SK-N-SH treated with all-trans-retinoic acid at 6 μM for 48 hours (cell line): ENCODE data around the gene EPS8.

Source experiments
- ATAC-seq: fragments of 200-7000 bp; cut with Tn5 transposase; 3 replicates; pipeline ENCODE4 v1.9.1; 2020; ENCODE audit warnings: mild to moderate bottlenecking, moderate library complexity
- ARNTL ChIP-seq: fragments of 450-650 bp; formaldehyde crosslinking; IDR thresholded peaks from 2 replicates; pipeline ENCODE4 v1.5.0; 2020; ENCODE audit warnings: low read depth, mild to moderate bottlenecking, moderate library complexity, borderline replicate concordance
- BACH2 ChIP-seq: fragments of 250-450 bp; sonication (Bioruptor Pico); IDR thresholded peaks from 2 replicates; pipeline ENCODE4 v1.9.0; 2021; ENCODE audit warnings: mild to moderate bottlenecking, borderline replicate concordance
- CSDC2 ChIP-seq: fragments of 250-450 bp; sonication (Bioruptor Pico); IDR thresholded peaks from 2 replicates; pipeline ENCODE4 v1.5.0; 2020; ENCODE audit warnings: mild to moderate bottlenecking, moderate library complexity
- ESRRG ChIP-seq: fragments of 250-450 bp; sonication (Bioruptor Pico); IDR thresholded peaks from 2 replicates; pipeline ENCODE4 v1.6.1; 2021; ENCODE audit warnings: mild to moderate bottlenecking
- GLIS3 ChIP-seq: fragments of 250-450 bp; sonication (Bioruptor Pico); IDR thresholded peaks from 2 replicates; pipeline ENCODE4 v1.5.0; 2020; ENCODE audit warnings: mild to moderate bottlenecking, moderate library complexity
- ISL1 ChIP-seq: fragments of 250-450 bp; sonication (Bioruptor Pico); IDR thresholded peaks from 2 replicates; pipeline ENCODE4 v2.1.2; 2022; ENCODE audit warnings: mild to moderate bottlenecking, moderate library complexity
- OSR1 ChIP-seq: fragments of 250-450 bp; sonication (Bioruptor Pico); IDR thresholded peaks from 2 replicates; pipeline ENCODE4 v1.8.0; 2022; ENCODE audit warnings: moderate library complexity, mild to moderate bottlenecking, inconsistent platforms
- PPARA ChIP-seq: fragments of 250-450 bp; sonication (Bioruptor Pico); IDR thresholded peaks from 2 replicates; pipeline ENCODE4 v1.5.0; 2020; ENCODE audit warnings: mild to moderate bottlenecking, borderline replicate concordance
- RARB ChIP-seq: fragments of 250-450 bp; sonication (Bioruptor Pico); IDR thresholded peaks from 2 replicates; pipeline ENCODE4 v1.8.0; 2021; ENCODE audit warnings: mild to moderate bottlenecking, moderate library complexity
- SNAI2 ChIP-seq: fragments of 250-450 bp; sonication (Bioruptor Pico); IDR thresholded peaks from 2 replicates; pipeline ENCODE4 v1.5.0; 2020; ENCODE audit warnings: mild to moderate bottlenecking, moderate library complexity
- TCF4 ChIP-seq: fragments of 250-450 bp; sonication (Bioruptor Pico); IDR thresholded peaks from 2 replicates; pipeline ENCODE4 v1.8.0; 2021; ENCODE audit warnings: mild to moderate bottlenecking, moderate library complexity, borderline replicate concordance
- TOX ChIP-seq: fragments of 250-450 bp; sonication (Bioruptor Pico); IDR thresholded peaks from 2 replicates; pipeline ENCODE4 v1.8.0; 2021; ENCODE audit warnings: mild to moderate bottlenecking, moderate library complexity, borderline replicate concordance
- ZC3H10 ChIP-seq: fragments of 250-450 bp; sonication (Bioruptor Pico); IDR thresholded peaks from 2 replicates; pipeline ENCODE4 v1.5.1; 2021; ENCODE audit warnings: mild to moderate bottlenecking, moderate library complexity
- ZFP3 ChIP-seq: fragments of 250-450 bp; sonication (Bioruptor Pico); IDR thresholded peaks from 2 replicates; pipeline ENCODE4 v1.5.0; 2020; ENCODE audit warnings: mild to moderate bottlenecking, moderate library complexity
- ZFP30 ChIP-seq: fragments of 450-650 bp; formaldehyde crosslinking; IDR thresholded peaks from 2 replicates; pipeline ENCODE4 v1.5.0; 2022; ENCODE audit warnings: mild to moderate bottlenecking, moderate library complexity
- ZNF565 ChIP-seq: fragments of 450-650 bp; formaldehyde crosslinking; conservative IDR thresholded peaks from 2 replicates; pipeline ENCODE4 v1.5.0; 2020; ENCODE audit warnings: low read depth, mild to moderate bottlenecking, moderate library complexity
- ZNF70 ChIP-seq: fragments of 450-650 bp; formaldehyde crosslinking; IDR thresholded peaks from 2 replicates; pipeline ENCODE4 v1.5.0; 2020; ENCODE audit warnings: mild to moderate bottlenecking, moderate library complexity
- ZNF8 ChIP-seq: fragments of 450-650 bp; formaldehyde crosslinking; IDR thresholded peaks from 2 replicates; pipeline ENCODE4 v1.5.0; 2020; ENCODE audit warnings: mild to moderate bottlenecking, moderate library complexity
- TF ChIP-seq, protein P1 (sequence below): fragments of 250-450 bp; sonication (Bioruptor Pico); IDR thresholded peaks from 2 replicates; pipeline ENCODE4 v1.5.0; 2020; ENCODE audit warnings: mild to moderate bottlenecking, moderate library complexity
- TF ChIP-seq, protein P2 (sequence below): fragments of 250-450 bp; sonication (Bioruptor Pico); IDR thresholded peaks from 2 replicates; pipeline ENCODE4 v1.8.0; 2020; ENCODE audit warnings: mild to moderate bottlenecking, moderate library complexity, borderline replicate concordance
- TF ChIP-seq, protein P3 (sequence below): fragments of 250-450 bp; sonication (Bioruptor Pico); IDR thresholded peaks from 2 replicates; pipeline ENCODE4 v1.8.0; 2021; ENCODE audit warnings: low read depth, mild to moderate bottlenecking, moderate library complexity, borderline replicate concordance
- TF ChIP-seq, protein P4 (sequence below): fragments of 250-450 bp; sonication (Bioruptor Pico); IDR thresholded peaks from 2 replicates; pipeline ENCODE4 v1.5.1; 2020; ENCODE audit warnings: low read depth, mild to moderate bottlenecking, moderate library complexity
- TF ChIP-seq, protein P5 (sequence below): fragments of 250-450 bp; sonication (Bioruptor Pico); IDR thresholded peaks from 2 replicates; pipeline ENCODE4 v1.5.1; 2021; ENCODE audit warnings: mild to moderate bottlenecking, moderate library complexity

Gene EPS8

DNA sequence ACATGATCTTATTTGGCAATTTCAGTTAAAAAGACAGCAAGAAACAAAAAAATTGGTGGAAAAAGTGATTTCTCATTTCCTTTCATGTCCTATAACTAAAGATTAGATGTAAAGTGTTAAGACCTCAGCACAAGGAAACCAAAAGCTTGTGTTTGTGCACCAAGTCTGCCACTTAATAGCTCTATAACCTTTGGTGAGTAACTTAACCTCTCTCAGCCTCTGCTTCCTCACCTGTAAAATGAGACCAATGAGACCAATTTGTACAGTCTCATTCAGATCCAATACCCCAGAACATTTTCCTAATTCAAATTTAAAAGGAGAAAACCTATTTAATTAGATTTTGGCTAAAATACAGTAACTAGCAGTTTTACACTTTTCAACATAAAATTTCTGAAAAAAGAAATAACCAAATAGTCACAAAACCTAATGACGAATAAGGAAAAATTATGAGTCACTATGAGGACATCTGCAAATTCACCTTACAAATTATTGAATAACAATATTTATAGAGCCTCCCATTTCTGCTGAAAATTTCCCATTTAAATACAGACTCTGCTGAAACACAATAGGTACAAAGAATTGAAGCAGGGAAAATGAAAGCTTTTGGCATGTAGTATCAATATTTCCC is 71.1 kb downstream of the EPS8 start:
- TF ChIP-seq ZC3H10 (CRISPR knock-in tag): no peak
- TF ChIP-seq, protein P1, sequence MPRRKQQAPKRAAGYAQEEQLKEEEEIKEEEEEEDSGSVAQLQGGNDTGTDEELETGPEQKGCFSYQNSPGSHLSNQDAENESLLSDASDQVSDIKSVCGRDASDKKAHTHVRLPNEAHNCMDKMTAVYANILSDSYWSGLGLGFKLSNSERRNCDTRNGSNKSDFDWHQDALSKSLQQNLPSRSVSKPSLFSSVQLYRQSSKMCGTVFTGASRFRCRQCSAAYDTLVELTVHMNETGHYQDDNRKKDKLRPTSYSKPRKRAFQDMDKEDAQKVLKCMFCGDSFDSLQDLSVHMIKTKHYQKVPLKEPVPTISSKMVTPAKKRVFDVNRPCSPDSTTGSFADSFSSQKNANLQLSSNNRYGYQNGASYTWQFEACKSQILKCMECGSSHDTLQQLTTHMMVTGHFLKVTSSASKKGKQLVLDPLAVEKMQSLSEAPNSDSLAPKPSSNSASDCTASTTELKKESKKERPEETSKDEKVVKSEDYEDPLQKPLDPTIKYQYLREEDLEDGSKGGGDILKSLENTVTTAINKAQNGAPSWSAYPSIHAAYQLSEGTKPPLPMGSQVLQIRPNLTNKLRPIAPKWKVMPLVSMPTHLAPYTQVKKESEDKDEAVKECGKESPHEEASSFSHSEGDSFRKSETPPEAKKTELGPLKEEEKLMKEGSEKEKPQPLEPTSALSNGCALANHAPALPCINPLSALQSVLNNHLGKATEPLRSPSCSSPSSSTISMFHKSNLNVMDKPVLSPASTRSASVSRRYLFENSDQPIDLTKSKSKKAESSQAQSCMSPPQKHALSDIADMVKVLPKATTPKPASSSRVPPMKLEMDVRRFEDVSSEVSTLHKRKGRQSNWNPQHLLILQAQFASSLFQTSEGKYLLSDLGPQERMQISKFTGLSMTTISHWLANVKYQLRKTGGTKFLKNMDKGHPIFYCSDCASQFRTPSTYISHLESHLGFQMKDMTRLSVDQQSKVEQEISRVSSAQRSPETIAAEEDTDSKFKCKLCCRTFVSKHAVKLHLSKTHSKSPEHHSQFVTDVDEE: no peak
- TF ChIP-seq TOX (CRISPR knock-in tag): no peak
- TF ChIP-seq OSR1 (CRISPR knock-in tag): no peak
- TF ChIP-seq, protein P2, sequence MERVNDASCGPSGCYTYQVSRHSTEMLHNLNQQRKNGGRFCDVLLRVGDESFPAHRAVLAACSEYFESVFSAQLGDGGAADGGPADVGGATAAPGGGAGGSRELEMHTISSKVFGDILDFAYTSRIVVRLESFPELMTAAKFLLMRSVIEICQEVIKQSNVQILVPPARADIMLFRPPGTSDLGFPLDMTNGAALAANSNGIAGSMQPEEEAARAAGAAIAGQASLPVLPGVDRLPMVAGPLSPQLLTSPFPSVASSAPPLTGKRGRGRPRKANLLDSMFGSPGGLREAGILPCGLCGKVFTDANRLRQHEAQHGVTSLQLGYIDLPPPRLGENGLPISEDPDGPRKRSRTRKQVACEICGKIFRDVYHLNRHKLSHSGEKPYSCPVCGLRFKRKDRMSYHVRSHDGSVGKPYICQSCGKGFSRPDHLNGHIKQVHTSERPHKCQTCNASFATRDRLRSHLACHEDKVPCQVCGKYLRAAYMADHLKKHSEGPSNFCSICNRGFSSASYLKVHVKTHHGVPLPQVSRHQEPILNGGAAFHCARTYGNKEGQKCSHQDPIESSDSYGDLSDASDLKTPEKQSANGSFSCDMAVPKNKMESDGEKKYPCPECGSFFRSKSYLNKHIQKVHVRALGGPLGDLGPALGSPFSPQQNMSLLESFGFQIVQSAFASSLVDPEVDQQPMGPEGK (CRISPR knock-in tag): no peak
- no peak for TF ChIP-seq RARB (CRISPR knock-in tag)
- TF ChIP-seq BACH2 (CRISPR knock-in tag): no peak
- TF ChIP-seq, protein P3, sequence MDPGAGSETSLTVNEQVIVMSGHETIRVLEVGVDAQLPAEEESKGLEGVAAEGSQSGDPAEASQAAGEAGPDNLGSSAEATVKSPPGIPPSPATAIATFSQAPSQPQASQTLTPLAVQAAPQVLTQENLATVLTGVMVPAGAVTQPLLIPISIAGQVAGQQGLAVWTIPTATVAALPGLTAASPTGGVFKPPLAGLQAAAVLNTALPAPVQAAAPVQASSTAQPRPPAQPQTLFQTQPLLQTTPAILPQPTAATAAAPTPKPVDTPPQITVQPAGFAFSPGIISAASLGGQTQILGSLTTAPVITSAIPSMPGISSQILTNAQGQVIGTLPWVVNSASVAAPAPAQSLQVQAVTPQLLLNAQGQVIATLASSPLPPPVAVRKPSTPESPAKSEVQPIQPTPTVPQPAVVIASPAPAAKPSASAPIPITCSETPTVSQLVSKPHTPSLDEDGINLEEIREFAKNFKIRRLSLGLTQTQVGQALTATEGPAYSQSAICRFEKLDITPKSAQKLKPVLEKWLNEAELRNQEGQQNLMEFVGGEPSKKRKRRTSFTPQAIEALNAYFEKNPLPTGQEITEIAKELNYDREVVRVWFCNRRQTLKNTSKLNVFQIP (CRISPR knock-in tag): no peak
- no peak for TF ChIP-seq ESRRG
- TF ChIP-seq, protein P4, sequence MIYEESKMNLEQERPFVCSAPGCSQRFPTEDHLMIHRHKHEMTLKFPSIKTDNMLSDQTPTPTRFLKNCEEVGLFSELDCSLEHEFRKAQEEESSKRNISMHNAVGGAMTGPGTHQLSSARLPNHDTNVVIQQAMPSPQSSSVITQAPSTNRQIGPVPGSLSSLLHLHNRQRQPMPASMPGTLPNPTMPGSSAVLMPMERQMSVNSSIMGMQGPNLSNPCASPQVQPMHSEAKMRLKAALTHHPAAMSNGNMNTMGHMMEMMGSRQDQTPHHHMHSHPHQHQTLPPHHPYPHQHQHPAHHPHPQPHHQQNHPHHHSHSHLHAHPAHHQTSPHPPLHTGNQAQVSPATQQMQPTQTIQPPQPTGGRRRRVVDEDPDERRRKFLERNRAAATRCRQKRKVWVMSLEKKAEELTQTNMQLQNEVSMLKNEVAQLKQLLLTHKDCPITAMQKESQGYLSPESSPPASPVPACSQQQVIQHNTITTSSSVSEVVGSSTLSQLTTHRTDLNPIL (CRISPR knock-in tag): no peak
- no peak for TF ChIP-seq PPARA (CRISPR knock-in tag)
- TF ChIP-seq ZFP3: no peak
- no peak for TF ChIP-seq CSDC2 (CRISPR knock-in tag)
- TF ChIP-seq, protein P5, sequence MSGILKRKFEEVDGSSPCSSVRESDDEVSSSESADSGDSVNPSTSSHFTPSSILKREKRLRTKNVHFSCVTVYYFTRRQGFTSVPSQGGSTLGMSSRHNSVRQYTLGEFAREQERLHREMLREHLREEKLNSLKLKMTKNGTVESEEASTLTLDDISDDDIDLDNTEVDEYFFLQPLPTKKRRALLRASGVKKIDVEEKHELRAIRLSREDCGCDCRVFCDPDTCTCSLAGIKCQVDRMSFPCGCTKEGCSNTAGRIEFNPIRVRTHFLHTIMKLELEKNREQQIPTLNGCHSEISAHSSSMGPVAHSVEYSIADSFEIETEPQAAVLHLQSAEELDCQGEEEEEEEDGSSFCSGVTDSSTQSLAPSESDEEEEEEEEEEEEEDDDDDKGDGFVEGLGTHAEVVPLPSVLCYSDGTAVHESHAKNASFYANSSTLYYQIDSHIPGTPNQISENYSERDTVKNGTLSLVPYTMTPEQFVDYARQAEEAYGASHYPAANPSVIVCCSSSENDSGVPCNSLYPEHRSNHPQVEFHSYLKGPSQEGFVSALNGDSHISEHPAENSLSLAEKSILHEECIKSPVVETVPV (CRISPR knock-in tag): no peak
- TF ChIP-seq ARNTL (CRISPR knock-in tag): no peak
- TF ChIP-seq GLIS3 (CRISPR knock-in tag): no peak
- no peak for ATAC-seq

DNA sequence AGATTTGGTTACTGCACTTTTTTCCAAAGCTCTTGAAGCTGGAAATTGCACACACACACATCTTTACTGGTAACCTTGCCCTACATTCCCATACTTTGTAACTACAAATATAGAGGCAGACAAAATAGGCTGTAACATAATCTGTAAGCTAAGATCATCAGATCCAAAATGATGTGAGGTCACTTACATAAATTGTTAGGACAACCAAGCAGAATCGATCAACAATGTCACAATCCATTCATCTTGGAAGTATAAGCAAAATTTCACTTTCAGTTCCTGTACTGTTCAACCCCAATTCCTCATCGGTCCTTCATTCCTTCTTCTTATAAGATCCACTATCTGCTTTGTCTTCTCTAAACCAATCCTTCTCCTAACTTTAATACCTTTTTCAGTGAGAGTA is 72.6 kb downstream of the EPS8 start:
- ATAC-seq: no peak
- TF ChIP-seq ARNTL (CRISPR knock-in tag) (no peak), ZNF70 (CRISPR knock-in tag) (no peak)

DNA sequence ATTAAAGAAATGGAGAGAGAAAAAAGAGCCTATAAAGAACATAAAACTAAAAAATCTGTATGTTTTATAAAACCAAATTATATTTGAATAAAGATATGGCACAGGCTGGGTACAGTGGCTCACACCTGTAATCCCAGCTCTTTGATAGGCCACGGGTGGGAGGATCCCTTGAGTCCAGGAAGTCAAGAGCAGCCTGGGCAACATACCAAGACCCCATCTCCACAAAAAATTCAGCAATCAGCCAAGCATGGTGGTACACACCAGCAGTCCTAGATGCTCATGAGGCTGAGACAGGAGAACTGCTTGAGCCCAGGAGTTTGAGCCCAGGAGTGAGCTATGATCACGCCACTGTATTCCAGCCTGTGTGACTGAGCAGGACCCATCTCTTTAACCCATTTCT is 74.9 kb downstream of the EPS8 start:
- no peak for ATAC-seq
- TF ChIP-seq ZFP3 (no peak), TOX (CRISPR knock-in tag) (no peak), BACH2 (CRISPR knock-in tag) (no peak), ISL1 (no peak), ZC3H10 (CRISPR knock-in tag) (no peak), TCF4 (no peak), ZNF565 (CRISPR knock-in tag) (no peak), RARB (CRISPR knock-in tag) (no peak), OSR1 (CRISPR knock-in tag) (no peak), ZFP30 (CRISPR knock-in tag) (no peak), GLIS3 (CRISPR knock-in tag) (no peak), ZNF70 (CRISPR knock-in tag) (no peak), ESRRG (no peak), PPARA (CRISPR knock-in tag) (no peak), SNAI2 (CRISPR knock-in tag) (no peak), ZNF8 (CRISPR knock-in tag) (no peak)
- TF ChIP-seq, protein P1: no peak
- TF ChIP-seq, protein P3 (CRISPR knock-in tag): no peak
